OCI-LY1 (cell line): ENCODE data around the gene MOAP1.
A peak's percentile ranks its signal among the peaks of the same experiment; 100 is the strongest.
"Not testable (repeated sequence)": the region's sequence is repeated elsewhere in the genome, so short reads cannot be mapped to it uniquely, and the experiment has no call there.

ENCODE experiments used
- H2AFZ ChIP-seq: fragments of 200-600 bp; sonication (generic), shearing (Covaris generic); 2 replicates; pipeline ENCODE4 v1.6.0; 2014; ENCODE audit warnings: antibody characterized with exemption, mild to moderate bottlenecking, low read length
- H3F3A ChIP-seq: fragments of 200-600 bp; sonication (generic), shearing (Covaris generic); 2 replicates; pipeline ENCODE4 v1.6.0; 2014; ENCODE audit warnings: mild to moderate bottlenecking, antibody characterized with exemption, low read length, moderate library complexity; ENCODE audit not compliant: insufficient read depth
- H3K27ac ChIP-seq: fragments of 200-600 bp; sonication (generic); 2 replicates; pipeline ENCODE4 v1.5.1; 2014; ENCODE audit warnings: low read length, mixed run types, mild to moderate bottlenecking, low read depth; ENCODE audit not compliant: poor library complexity, severe bottlenecking
- H3K27me3 ChIP-seq: fragments of 200-600 bp; sonication (generic); 2 replicates; pipeline ENCODE4 v1.6.0; 2014; ENCODE audit warnings: antibody characterized with exemption, mild to moderate bottlenecking, low read length, moderate library complexity; ENCODE audit not compliant: insufficient read depth
- H3K36me3 ChIP-seq: fragments of 200-600 bp; sonication (generic); 2 replicates; pipeline ENCODE4 v1.6.1; 2014; ENCODE audit warnings: mild to moderate bottlenecking, antibody characterized with exemption, low read length, moderate library complexity, mixed read lengths; ENCODE audit not compliant: insufficient read depth
- H3K4me1 ChIP-seq: fragments of 200-600 bp; sonication (generic); 2 replicates; pipeline ENCODE4 v1.5.1; 2014; ENCODE audit warnings: mild to moderate bottlenecking, low read length, moderate library complexity; ENCODE audit not compliant: insufficient read depth, severe bottlenecking
- H3K4me2 ChIP-seq: fragments of 200-600 bp; sonication (generic), shearing (Covaris generic); 2 replicates; pipeline ENCODE4 v1.6.1; 2014; ENCODE audit warnings: low read length
- H3K4me3 ChIP-seq: fragments of 200-600 bp; sonication (generic); 2 replicates; pipeline ENCODE4 v1.5.1; 2014; ENCODE audit warnings: low read length, low read depth, mild to moderate bottlenecking, mixed read lengths; ENCODE audit not compliant: poor library complexity, severe bottlenecking
- H3K79me2 ChIP-seq: fragments of 200-600 bp; shearing (Covaris generic); 2 replicates; pipeline ENCODE4 v1.6.1; 2016; ENCODE audit warnings: mixed run types, low read length, mixed read lengths; ENCODE audit not compliant: insufficient read depth
- H3K9ac ChIP-seq: fragments of 200-600 bp; sonication (generic), shearing (Covaris generic); 2 replicates; pipeline ENCODE4 v1.6.1; 2014; ENCODE audit warnings: mild to moderate bottlenecking, low read length, mixed read lengths
- H3K9me2 ChIP-seq: fragments of 200-600 bp; sonication (generic), shearing (Covaris generic); 2 replicates; pipeline ENCODE4 v1.6.1; 2014; ENCODE audit warnings: low read depth, mild to moderate bottlenecking, low read length, mixed read lengths
- H3K9me3 ChIP-seq: fragments of 200-600 bp; shearing (Covaris generic); 2 replicates; pipeline ENCODE4 v1.6.1; 2014; ENCODE audit warnings: low read length, mixed read lengths
- H4K20me1 ChIP-seq: fragments of 200-600 bp; sonication (generic), shearing (Covaris generic); 2 replicates; pipeline ENCODE4 v1.6.0; 2016; ENCODE audit warnings: mild to moderate bottlenecking, low read length; ENCODE audit not compliant: insufficient read depth
- CTCF ChIP-seq: fragments of 200-600 bp; sonication (generic), shearing (Covaris generic); IDR thresholded peaks from 2 replicates; pipeline ENCODE4 v1.5.1; 2017; ENCODE audit warnings: mild to moderate bottlenecking, antibody characterized with exemption, low read length, moderate library complexity, mixed read lengths
- EZH2 ChIP-seq: fragments of 200-600 bp; sonication (generic), shearing (Covaris generic); IDR thresholded peaks from 2 replicates; pipeline ENCODE4 v1.8.0; 2017; ENCODE audit warnings: borderline replicate concordance, mixed run types, mild to moderate bottlenecking, antibody characterized with exemption, low read length, moderate library complexity, mixed read lengths

The MOAP1 gene

DNA sequence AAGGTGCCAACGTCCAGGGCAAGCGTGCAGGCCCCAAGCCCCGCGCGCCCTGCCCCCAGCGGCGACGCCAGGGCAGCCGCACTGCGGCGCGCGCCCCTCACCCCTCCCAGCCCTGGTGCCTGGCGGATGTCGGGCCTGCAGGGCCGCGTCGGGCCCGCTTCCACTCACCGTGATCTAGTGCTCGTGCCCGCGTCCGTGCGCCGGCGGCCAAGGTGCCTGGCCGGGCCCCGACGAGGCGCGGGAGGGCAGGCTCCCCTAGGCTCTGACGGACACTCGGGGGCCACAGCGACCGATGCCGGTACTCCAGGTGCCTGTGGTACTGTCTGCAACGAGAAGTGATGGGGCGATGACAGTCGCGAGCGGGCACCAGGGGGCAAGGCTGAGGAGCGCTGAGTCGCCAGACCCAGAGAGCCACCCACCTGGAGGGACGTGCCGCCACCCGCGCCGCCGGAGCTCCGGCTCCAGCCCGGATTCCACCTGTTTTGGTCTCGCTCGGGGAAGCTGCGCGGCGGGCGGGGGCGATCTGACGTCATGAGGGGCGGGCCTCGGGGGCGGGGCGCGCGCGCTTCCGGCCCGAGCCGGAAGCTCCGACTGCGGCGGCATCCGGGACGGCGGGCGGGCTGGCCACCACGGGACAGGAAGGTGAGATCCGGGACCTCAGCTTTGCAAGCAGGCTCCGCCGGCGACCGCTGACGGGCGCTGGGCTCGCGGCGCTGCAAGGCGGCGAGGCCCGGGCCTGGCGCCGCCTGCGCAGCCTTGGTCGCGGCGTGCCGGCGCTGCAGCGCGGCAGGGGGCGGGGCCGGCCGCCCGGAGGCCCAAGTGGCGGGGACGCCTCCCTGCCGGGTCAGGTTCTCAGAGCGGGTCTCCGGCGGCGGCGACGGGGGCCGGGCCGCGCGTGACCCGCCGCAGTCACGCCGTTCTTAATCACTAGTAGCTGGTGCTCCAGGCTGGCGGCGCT is at the start of gene MOAP1, which contains the start of gene LYSET:
MOAP1 (minus strand) TSS at position 507 of the 958 bp plus-strand sequence. CDS start 655 bp downstream, outside the sequence.
LYSET (plus strand) TSS at position 927 of the 958 bp plus-strand sequence. CDS start 89 bp downstream, outside the sequence.
- Histone ChIP-seq H3K9me3 (no peaks in the 10 kb centered on the region), H3K4me3 (peak within 1 kb of the TSS; percentile 96), H3K9me2 (no peaks in the 10 kb centered on the region), H3K36me3 (peaks cover 40% of the 10 kb centered on the region), H3K79me2 (peaks cover 10% of the 10 kb centered on the region), H3K4me1 (peaks cover 26% of the 10 kb centered on the region), H4K20me1 (no peaks in the 10 kb centered on the region), H3K4me2 (peak within 1 kb of the TSS; percentile 95), H3K9ac (peak within 1 kb of the TSS; percentile 96), H3F3A (no peaks in the 10 kb centered on the region), H3K27ac (peak within 1 kb of the TSS; percentile 68), H3K27me3 (no peaks in the 10 kb centered on the region), H2AFZ (no peak within 1 kb of the TSS)
- TF ChIP-seq CTCF (peak; percentile 31; the same call in 1 of the 2 replicates), EZH2 (no peak)

DNA sequence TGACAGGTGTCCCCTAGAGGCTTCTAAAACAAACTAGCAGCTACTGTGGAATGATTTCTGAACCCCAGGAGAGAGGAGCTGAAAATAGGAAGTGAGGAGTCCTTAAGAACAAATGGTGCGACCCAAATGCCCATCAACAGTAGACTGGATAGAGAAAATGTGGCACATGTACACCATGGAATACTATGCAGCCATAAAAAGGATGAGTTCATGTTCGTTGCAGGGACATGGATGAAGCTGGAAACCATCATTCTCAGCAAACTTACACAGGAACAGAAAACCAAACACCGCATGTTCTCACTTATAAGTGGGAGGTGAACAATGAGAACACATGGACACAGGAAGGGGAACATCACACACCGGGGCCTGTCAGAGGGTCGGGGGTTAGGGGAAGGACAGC is 48.4 kb upstream of the MOAP1 start:
- H3K4me1 ChIP-seq, H2AFZ ChIP-seq, H3K9ac ChIP-seq, H3K4me2 ChIP-seq, H4K20me1 ChIP-seq, H3K9me3 ChIP-seq, H3K27me3 ChIP-seq, H3K9me2 ChIP-seq, H3K27ac ChIP-seq, H3K4me3 ChIP-seq, H3F3A ChIP-seq, H3K79me2 ChIP-seq: not testable (repeated sequence)
- peaks cover 10% of the 10 kb centered on the region for H3K36me3 ChIP-seq

DNA sequence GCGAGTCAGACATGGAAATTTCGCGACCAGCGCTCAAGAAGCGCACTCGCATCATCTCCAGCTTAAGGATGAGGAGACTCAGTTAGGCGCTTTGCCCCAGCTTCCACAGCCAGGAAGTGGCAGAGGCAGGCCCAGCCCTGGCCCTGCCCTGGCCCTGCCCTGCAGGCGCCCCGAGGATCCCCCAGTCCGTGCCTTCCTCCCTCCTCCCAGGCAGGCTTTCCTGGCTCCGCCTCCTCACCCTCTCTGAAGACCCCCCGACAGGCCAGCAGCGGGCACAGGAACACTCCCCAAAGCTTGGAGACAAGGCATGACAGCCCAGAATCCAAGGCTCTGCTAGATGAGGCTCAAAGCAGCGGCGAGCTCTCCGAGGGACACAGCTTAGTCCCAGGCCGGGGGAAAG is 47.5 kb upstream of the MOAP1 start:
- Histone ChIP-seq H3K9ac (no peak overlapping the region), H3K79me2 (no peaks in the 10 kb centered on the region), H3K4me1 (no peaks in the 10 kb centered on the region), H2AFZ (no peak overlapping the region), H3F3A (no peaks in the 10 kb centered on the region; the same call in 1 of the 2 replicates), H3K27ac (no peak overlapping the region), H3K4me3 (no peak overlapping the region), H3K4me2 (no peak overlapping the region), H3K36me3 (peaks cover 19% of the 10 kb centered on the region), H3K9me3 (no peaks in the 10 kb centered on the region), H3K27me3 (no peaks in the 10 kb centered on the region; the same call in 1 of the 2 replicates), H3K9me2 (no peaks in the 10 kb centered on the region), H4K20me1 (no peaks in the 10 kb centered on the region)
- no peak for TF ChIP-seq EZH2
- TF ChIP-seq CTCF: no peak
